GM19397 (cell line): Measurements from ENCODE around the gene ZNF180.
"Not testable (repeated sequence)": the region's sequence is repeated elsewhere in the genome, so short reads cannot be mapped to it uniquely, and the experiment has no call there.

ENCODE experiments used
- ATAC-seq: cut with Tn5 transposase; IDR thresholded peaks from one replicate; pipeline ENCODE4 v1.9.1; 2021; ENCODE audit warnings: mild to moderate bottlenecking, moderate library complexity; ENCODE audit not compliant: unreplicated experiment

ZNF180 gene

GRCh38 chr19:44499962-44500949 is at the start of gene ZNF180:
Gene ZNF180, minus strand, starts transcription at chr19:44500522. Its CDS starts 3,188 bp downstream, at chr19:44497334.
- ATAC-seq: peak; percentile 95

- ATAC-seq: no peak
Observed at GRCh38 chr19:44549507-44549906, 49.2 kb upstream of the ZNF180 start.

- ATAC-seq: no peak
Observed at GRCh38 chr19:44548736-44549135, 48.4 kb upstream of the ZNF180 start.

GRCh38 chr19:44544031-44544430 is 43.7 kb upstream of the ZNF180 start:
- no peak for ATAC-seq

GRCh38 chr19:44542671-44543070 is 42.3 kb upstream of the ZNF180 start:
- ATAC-seq: no peak

GRCh38 chr19:44540736-44541135 is 40.4 kb upstream of the ZNF180 start:
- no peak for ATAC-seq

GRCh38 chr19:44539991-44540390 is 39.7 kb upstream of the ZNF180 start:
- ATAC-seq: no peak

- ATAC-seq: no peak
Observed at GRCh38 chr19:44539236-44539826, 39.0 kb upstream of the ZNF180 start.

- ATAC-seq: not testable (repeated sequence)
Observed at GRCh38 chr19:44535361-44535760, 35.0 kb upstream of the ZNF180 start.

- no peak for ATAC-seq
Observed at GRCh38 chr19:44532819-44533218, 32.5 kb upstream of the ZNF180 start.

GRCh38 chr19:44530777-44531176 is 30.5 kb upstream of the ZNF180 start:
- ATAC-seq: no peak

GRCh38 chr19:44529536-44529935 is 29.2 kb upstream of the ZNF180 start, which contains the start of gene CEACAM20:
Gene CEACAM20, minus strand, starts transcription at chr19:44529675. Its CDS starts 166 bp downstream, at chr19:44529509.
- no peak for ATAC-seq

- ATAC-seq: no peak
Observed at GRCh38 chr19:44527554-44527953, 27.2 kb upstream of the ZNF180 start.

- no peak for ATAC-seq
Observed at GRCh38 chr19:44525721-44526430, 25.6 kb upstream of the ZNF180 start.

- ATAC-seq: no peak
Observed at GRCh38 chr19:44521370-44521769, 21.0 kb upstream of the ZNF180 start.

GRCh38 chr19:44517146-44517545 is 16.8 kb upstream of the ZNF180 start:
- no peak for ATAC-seq

- no peak for ATAC-seq
Observed at GRCh38 chr19:44515907-44516306, 15.6 kb upstream of the ZNF180 start.

GRCh38 chr19:44515031-44515430 is 14.7 kb upstream of the ZNF180 start:
- ATAC-seq: no peak

GRCh38 chr19:44512326-44513298 is 12.3 kb upstream of the ZNF180 start:
- ATAC-seq: no peak

GRCh38 chr19:44509478-44509877 is 9.2 kb upstream of the ZNF180 start:
- no peak for ATAC-seq
